ENCODE measurements around the gene CORO2A. TPM values are rescaled to one million over a fixed set of nuclear protein-coding genes. Genes with fewer than 3 reads are reported as not detected.

CORO2A gene
- total and polyA plus RNA-seq, 9 donors: 0.13 to 3.7 (median 1.2) TPM

DNA sequence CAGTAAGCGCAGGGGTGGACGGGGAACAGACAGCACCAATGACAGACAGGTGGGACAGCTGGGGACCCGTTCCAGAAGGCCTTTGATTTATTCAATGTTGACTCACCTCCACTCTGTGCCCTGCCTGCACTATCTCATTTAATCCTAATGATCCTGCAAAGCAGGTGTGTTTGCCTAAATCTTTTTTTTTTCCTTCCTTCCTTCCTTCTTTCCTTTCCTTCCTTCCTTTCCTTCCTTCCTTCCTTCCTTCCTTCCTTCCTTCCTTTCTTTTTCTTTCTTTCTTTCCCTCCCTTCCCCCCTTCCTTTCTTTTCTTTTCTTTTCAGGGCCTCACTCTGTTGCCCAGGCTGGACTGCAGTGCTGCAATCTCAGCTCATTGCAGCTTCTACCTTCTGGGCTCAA, 17.1 kb upstream of the CORO2A start:
- WGBS, 3 donors: 82 to 92% (median 85%) methylated on average over 3 of the region's 3 CpGs
- H3K27me3 ChIP-seq: no peaks in the 10 kb centered on the region
- no peak overlapping the region for H3K4me3 ChIP-seq
- TF ChIP-seq, protein P1, sequence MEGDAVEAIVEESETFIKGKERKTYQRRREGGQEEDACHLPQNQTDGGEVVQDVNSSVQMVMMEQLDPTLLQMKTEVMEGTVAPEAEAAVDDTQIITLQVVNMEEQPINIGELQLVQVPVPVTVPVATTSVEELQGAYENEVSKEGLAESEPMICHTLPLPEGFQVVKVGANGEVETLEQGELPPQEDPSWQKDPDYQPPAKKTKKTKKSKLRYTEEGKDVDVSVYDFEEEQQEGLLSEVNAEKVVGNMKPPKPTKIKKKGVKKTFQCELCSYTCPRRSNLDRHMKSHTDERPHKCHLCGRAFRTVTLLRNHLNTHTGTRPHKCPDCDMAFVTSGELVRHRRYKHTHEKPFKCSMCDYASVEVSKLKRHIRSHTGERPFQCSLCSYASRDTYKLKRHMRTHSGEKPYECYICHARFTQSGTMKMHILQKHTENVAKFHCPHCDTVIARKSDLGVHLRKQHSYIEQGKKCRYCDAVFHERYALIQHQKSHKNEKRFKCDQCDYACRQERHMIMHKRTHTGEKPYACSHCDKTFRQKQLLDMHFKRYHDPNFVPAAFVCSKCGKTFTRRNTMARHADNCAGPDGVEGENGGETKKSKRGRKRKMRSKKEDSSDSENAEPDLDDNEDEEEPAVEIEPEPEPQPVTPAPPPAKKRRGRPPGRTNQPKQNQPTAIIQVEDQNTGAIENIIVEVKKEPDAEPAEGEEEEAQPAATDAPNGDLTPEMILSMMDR (IDR thresholded peaks at IDR 0.05): no peak
- TF ChIP-seq EP300 (IDR thresholded peaks at IDR 0.05) (no peak), POLR2A (IDR thresholded peaks at IDR 0.05) (no peak)
- intact Hi-C loops (cut with DNase I): loop anchor here in 2 of 4 donors (5.0 to 10.0 kb wide), 3 partner anchors 43 to 565 kb away; partner anchors contain the start of gene TBC1D2 (in 1 of the 2)
- H3K36me3 ChIP-seq: no peaks in the 10 kb centered on the region
- H3K27ac ChIP-seq: no peak overlapping the region
- DNase-seq: no peak
- no peaks in the 10 kb centered on the region for H3K4me1 ChIP-seq (ENCODE audit: insufficient read depth)
- H3K9me3 ChIP-seq: no peaks in the 10 kb centered on the region

DNA sequence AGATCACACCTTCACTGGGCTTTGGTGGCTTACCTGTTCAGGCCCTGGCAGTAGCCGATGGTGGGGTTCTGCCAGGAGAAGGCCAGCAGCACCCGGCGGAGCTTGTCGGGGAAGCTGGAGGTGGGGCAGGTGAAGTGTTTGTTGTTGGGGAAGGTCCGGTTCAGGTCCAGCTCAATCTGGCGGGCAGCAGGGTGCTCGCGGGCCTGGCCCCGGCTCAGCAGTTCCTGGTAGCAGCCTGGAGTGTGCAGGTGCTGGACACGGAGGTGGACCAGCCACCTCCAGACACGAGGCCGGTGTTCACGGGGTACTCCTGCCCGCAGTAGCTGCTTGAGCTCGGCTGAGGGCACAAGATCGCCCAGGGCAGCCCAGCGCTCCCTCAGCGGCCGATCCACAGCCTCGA, 16.2 kb upstream of the CORO2A start:
- H3K9me3 ChIP-seq: no peaks in the 10 kb centered on the region
- intact Hi-C loops (cut with DNase I): loop anchor here in 2 of 4 donors (5.0 to 10.0 kb wide), 3 partner anchors 44 to 566 kb away; partner anchors contain the start of gene TBC1D2 (in 1 of the 2)
- no peaks in the 10 kb centered on the region for H3K36me3 ChIP-seq
- 92 to 94% (median 93%) methylated on average over 19 to 20 of the region's 20 CpGs for WGBS, 3 donors
- H3K4me3 ChIP-seq: no peak overlapping the region
- DNase-seq: no peak
- no peaks in the 10 kb centered on the region for H3K4me1 ChIP-seq (ENCODE audit: insufficient read depth)
- no peak overlapping the region for H3K27ac ChIP-seq
- no peaks in the 10 kb centered on the region for H3K27me3 ChIP-seq
- TF ChIP-seq, protein P1 (IDR thresholded peaks at IDR 0.05): no peak
- TF ChIP-seq EP300 (IDR thresholded peaks at IDR 0.05) (no peak), POLR2A (IDR thresholded peaks at IDR 0.05) (no peak)

DNA sequence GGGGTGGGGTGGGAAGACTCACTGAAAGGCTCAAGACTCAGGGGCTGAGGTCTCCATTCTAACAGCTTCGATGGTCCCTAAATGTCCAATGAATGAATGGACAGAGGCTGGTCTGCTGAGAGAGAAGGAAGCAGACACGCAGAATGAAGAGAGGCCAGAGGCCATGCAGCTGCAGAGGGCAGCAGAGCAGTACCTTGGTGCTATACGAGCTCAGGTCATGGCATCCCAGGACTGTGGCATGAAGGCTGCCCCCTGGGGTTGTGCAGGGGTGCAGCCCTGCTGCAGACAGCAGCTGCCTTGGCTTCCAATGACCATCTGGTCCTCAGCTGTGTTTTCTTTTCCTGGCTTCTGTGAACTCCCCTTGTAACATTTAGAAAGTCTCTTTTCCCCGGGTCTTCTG, 15.2 kb upstream of the CORO2A start:
- intact Hi-C loops (cut with DNase I): loop anchor here in 3 of 4 donors (2.0 to 10.0 kb wide), 4 partner anchors 45 to 567 kb away; partner anchors contain the start of gene TBC1D2 (in 1 of the 3)
- 63 to 69% (median 67%) methylated on average over 4 of the region's 4 CpGs for WGBS, 3 donors
- H3K36me3 ChIP-seq: no peaks in the 10 kb centered on the region

DNA sequence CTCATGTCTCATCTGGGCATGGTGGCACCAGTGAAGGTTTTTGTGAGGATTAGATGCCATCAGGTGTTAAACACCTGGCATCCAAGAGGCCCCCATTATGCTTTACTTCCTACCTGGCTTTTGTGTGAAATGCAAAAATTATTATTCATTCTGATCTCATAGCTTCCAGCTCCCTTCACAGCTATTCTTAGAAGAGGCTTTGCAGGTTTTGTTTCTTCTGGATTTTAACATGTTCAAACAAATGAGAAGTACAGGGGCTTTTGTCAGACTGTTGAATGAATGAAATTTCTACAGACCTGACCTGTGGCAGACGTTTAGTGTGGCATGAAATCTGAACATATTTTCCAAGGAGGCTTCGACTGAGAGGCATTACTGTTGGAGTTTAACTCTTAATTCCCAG, 14.3 kb upstream of the CORO2A start:
- DNase-seq: no peak
- intact Hi-C loops (cut with DNase I): loop anchor here in 3 of 4 donors (2.0 to 10.0 kb wide), 4 partner anchors 46 to 568 kb away; partner anchors contain the start of gene TBC1D2 (in 1 of the 3)
- H3K4me3 ChIP-seq: no peak overlapping the region
- no peak for TF ChIP-seq POLR2A (IDR thresholded peaks at IDR 0.05)
- TF ChIP-seq EP300 (IDR thresholded peaks at IDR 0.05): no peak
- TF ChIP-seq, protein P1 (IDR thresholded peaks at IDR 0.05): no peak
- WGBS, 3 donors: 17 to 28% (median 20%) methylated on average over 2 of the region's 2 CpGs
- H3K36me3 ChIP-seq: no peaks in the 10 kb centered on the region
- H3K27ac ChIP-seq: no peak overlapping the region
- H3K9me3 ChIP-seq: no peaks in the 10 kb centered on the region
- H3K27me3 ChIP-seq: no peaks in the 10 kb centered on the region
- H3K4me1 ChIP-seq (ENCODE audit: insufficient read depth): no peaks in the 10 kb centered on the region

More for the DNA sequence above, 15.2 kb upstream of the CORO2A start:
- TF ChIP-seq POLR2A (IDR thresholded peaks at IDR 0.05): no peak
- no peak for TF ChIP-seq EP300 (IDR thresholded peaks at IDR 0.05)
- TF ChIP-seq, protein P1 (IDR thresholded peaks at IDR 0.05): no peak
- DNase-seq: no peak
- Histone ChIP-seq H3K9me3 (no peaks in the 10 kb centered on the region), H3K27ac (no peak overlapping the region), H3K4me1 (ENCODE audit: insufficient read depth) (no peaks in the 10 kb centered on the region), H3K4me3 (no peak overlapping the region), H3K27me3 (no peaks in the 10 kb centered on the region)

Measured in ovary (tissue), 9 donors.